ENCODE data around the gene OR51B4. TPM values are rescaled to one million over a fixed set of nuclear protein-coding genes. Genes with fewer than 3 reads are reported as not detected.

Gene OR51B4
- total and polyA plus RNA-seq, 2 donors (not counting 3 experiments of a cell fraction or from before 2014, with no cell fraction given): 0.08 TPM; not detected in 1

GRCh38 chr11:5343474-5344335 is 42.0 kb upstream of the OR51B4 start, which contains the start of gene OR51B5:
Gene OR51B5 (minus strand): TSS chr11:5343524. CDS start chr11:5343524, 0 bp downstream.
- dilution Hi-C loops (cut with MboI; ENCODE audit: extremely low pct_ligation_motif_present, low sequenced_read_pairs): no loop called here

More at GRCh38 chr11:5343474-5344335, 42.0 kb upstream of the OR51B4 start, which contains the start of gene OR51B5:
- H3K9ac ChIP-seq (replicated peaks; ENCODE audit: extremely low read depth, insufficient read depth, low read length): no peak within 1 kb of the TSS
- no peaks in the 10 kb centered on the region for H3K36me3 ChIP-seq (ENCODE audit: control insufficient read depth in 2 of 2, extremely low read depth in 1 of 2, insufficient read depth in 2 of 2, low read length in 2 of 2)
- no peaks in the 10 kb centered on the region for H3K27me3 ChIP-seq (ENCODE audit: control insufficient read depth in 2 of 2, insufficient read depth in 2 of 2, low read length in 2 of 2)
- DNase-seq (ENCODE audit: low read depth, low spot score): no peak
- no peak for TF ChIP-seq MAX (IDR thresholded peaks at IDR 0.05; ENCODE audit: insufficient read depth, insufficient read length)
- no peak for TF ChIP-seq MYC (IDR thresholded peaks at IDR 0.05; ENCODE audit: low read depth, low read length)
- TF ChIP-seq POLR2AphosphoS5 (IDR thresholded peaks at IDR 0.05; ENCODE audit: insufficient read depth, low read depth, low read length): no peak
- TF ChIP-seq EZH2 (IDR thresholded peaks at IDR 0.05; ENCODE audit: borderline replicate concordance, low read depth, low read length, severe bottlenecking): no peak
- TF ChIP-seq FOS (IDR thresholded peaks at IDR 0.05; ENCODE audit: borderline replicate concordance, insufficient read depth, low read length): no peak
- TF ChIP-seq JUN (IDR thresholded peaks at IDR 0.05; ENCODE audit: borderline replicate concordance, insufficient read depth, insufficient read length, low read depth): no peak
- TF ChIP-seq GATA2 (IDR thresholded peaks at IDR 0.05; ENCODE audit: insufficient read depth, insufficient read length, low read depth, low read length): no peak
- no peak for TF ChIP-seq POLR2A (IDR thresholded peaks at IDR 0.05; ENCODE audit: low read depth, low read length)
- no peak for TF ChIP-seq CTCF (IDR thresholded peaks at IDR 0.05; ENCODE audit: extremely low read depth in 1 of 2, insufficient read depth in 1 of 2, low read depth in 1 of 2, low read length in 2 of 2)
- no peak within 1 kb of the TSS for H3K27ac ChIP-seq (ENCODE audit: insufficient read depth, low read depth, low read length)
- H3K4me3 ChIP-seq (replicated peaks in 1 of 3; ENCODE audit: insufficient read depth in 1 of 3, low read depth in 1 of 3, low read length in 3 of 3): no peak within 1 kb of the TSS
- intact Hi-C loops (cut with micrococcal nuclease): no loop called here
- H3K9me3 ChIP-seq (replicated peaks; ENCODE audit: control insufficient read depth, insufficient read depth, low read length): no peaks in the 10 kb centered on the region
- H3K4me1 ChIP-seq (ENCODE audit: control insufficient read depth, extremely low read depth, insufficient read depth, low read length): no peaks in the 10 kb centered on the region
- H3K4me2 ChIP-seq (ENCODE audit: insufficient read depth, low read length): no peak within 1 kb of the TSS
- no peak for FAIRE-seq
- BruUV-seq (replicated peaks): no TSS peak
- CTCF ChIA-PET: no interaction called here
- H2AFZ ChIP-seq (ENCODE audit: low read depth, low read length): no peak within 1 kb of the TSS
- no peaks in the 10 kb centered on the region for H3K9me1 ChIP-seq (replicated peaks; ENCODE audit: control insufficient read depth, extremely low read depth, insufficient read depth, low read length)
- H3K79me2 ChIP-seq (ENCODE audit: control insufficient read depth, insufficient read depth, low read length): no peaks in the 10 kb centered on the region
- POLR2A ChIA-PET: no interaction called here
- H4K20me1 ChIP-seq (replicated peaks; ENCODE audit: control insufficient read depth, extremely low read depth, insufficient read depth, low read length): no peaks in the 10 kb centered on the region
